Vagina (tissue), 2 donors: ENCODE data around the gene ACAA1.

Experiments
- POLR2AphosphoS5 ChIP-seq, 2 donors: sonication (generic); formaldehyde crosslinking; IDR thresholded peaks; one replicate each; pipeline ENCODE4 v1.9.0; 2017; ENCODE audit warnings: antibody characterized with exemption in 2 of 2, mild to moderate bottlenecking in 2 of 2, low read depth in 1 of 2; ENCODE audit not compliant: insufficient read depth in 1 of 2
- TF ChIP-seq, protein P1 (sequence below), 3 experiments: fragments of 450-650 bp in 2 of 3; fragments of 200-600 bp in 1 of 3; sonication (generic) in 1 of 3; IDR thresholded peaks; one replicate each; pipeline ENCODE4 v1.5.1; 2017 to 2019; ENCODE audit warnings: antibody characterized with exemption in 3 of 3, mild to moderate bottlenecking in 2 of 3, moderate library complexity in 2 of 3

DNA sequence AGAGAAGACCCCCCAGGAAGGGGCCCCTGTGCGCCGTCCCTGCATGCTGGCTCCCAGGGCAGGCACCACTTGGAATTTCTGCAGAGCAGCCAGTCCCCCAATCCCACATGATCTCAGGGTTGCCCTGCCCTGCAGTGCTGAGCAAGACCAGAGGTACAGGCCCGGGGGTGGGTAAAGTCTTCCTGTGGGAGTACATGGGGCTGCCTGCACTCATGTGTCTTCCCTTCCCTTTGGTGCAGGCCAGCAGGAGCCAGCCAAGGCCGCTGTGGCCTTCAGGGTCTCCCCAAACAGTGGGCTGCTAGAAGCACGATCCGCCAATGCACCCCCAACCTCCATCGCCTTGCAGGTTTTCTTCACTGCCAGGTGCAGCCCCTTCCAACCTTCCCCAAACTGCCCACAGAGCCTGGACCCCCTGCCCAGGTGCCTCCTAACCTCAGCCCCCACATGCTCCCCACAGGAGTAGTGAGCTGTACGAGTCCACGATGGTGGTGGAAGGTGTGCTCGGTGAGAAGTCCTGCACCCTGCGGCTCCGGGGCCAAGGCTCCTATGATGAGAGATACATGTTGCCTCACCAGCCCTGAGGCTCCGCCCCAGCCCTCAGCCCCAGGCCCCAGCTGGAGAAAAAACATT lies 15.0 kb downstream of the ACAA1 start:
- TF ChIP-seq, protein P1, sequence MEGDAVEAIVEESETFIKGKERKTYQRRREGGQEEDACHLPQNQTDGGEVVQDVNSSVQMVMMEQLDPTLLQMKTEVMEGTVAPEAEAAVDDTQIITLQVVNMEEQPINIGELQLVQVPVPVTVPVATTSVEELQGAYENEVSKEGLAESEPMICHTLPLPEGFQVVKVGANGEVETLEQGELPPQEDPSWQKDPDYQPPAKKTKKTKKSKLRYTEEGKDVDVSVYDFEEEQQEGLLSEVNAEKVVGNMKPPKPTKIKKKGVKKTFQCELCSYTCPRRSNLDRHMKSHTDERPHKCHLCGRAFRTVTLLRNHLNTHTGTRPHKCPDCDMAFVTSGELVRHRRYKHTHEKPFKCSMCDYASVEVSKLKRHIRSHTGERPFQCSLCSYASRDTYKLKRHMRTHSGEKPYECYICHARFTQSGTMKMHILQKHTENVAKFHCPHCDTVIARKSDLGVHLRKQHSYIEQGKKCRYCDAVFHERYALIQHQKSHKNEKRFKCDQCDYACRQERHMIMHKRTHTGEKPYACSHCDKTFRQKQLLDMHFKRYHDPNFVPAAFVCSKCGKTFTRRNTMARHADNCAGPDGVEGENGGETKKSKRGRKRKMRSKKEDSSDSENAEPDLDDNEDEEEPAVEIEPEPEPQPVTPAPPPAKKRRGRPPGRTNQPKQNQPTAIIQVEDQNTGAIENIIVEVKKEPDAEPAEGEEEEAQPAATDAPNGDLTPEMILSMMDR (IDR thresholded peaks at IDR 0.05): no peak
- no peak for TF ChIP-seq POLR2AphosphoS5 (IDR thresholded peaks at IDR 0.05; ENCODE audit: insufficient read depth in 1 of 2, low read depth in 1 of 2)
